Measurements from ENCODE around the gene CYP27B1.
"Not testable (repeated sequence)": the region's sequence is repeated elsewhere in the genome, so short reads cannot be mapped to it uniquely, and the experiment has no call there.

CYP27B1 gene

DNA sequence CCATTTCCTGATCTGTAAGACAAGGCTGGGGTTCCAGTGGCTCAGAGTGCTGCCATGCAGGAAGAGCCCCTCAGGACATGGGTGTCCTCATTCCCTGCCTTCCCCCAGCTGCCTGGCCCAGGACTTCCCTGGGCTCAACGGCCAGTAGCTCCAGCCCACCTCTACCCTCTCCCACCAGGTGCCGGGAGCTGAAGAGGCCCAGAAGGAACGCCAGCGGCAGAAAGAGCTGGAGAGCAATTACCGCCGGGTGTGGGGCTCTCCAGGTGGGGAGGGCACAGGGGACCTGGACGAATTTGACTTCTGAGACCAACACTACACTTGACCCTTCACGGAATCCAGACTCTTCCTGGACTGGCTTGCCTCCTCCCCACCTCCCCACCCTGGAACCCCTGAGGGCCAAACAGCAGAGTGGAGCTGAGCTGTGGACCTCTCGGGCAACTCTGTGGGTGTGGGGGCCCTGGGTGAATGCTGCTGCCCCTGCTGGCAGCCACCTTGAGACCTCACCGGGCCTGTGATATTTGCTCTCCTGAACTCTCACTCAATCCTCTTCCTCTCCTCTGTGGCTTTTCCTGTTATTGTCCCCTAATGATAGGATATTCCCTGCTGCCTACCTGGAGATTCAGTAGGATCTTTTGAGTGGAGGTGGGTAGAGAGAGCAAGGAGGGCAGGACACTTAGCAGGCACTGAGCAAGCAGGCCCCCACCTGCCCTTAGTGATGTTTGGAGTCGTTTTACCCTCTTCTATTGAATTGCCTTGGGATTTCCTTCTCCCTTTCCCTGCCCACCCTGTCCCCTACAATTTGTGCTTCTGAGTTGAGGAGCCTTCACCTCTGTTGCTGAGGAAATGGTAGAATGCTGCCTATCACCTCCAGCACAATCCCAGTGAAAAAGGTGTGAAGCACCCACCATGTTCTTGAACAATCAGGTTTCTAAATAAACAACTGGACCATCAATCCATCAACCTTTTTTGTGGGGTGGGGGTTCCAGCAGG lies 46.0 kb downstream of the CYP27B1 start:
- DNase-seq = no peak

DNA sequence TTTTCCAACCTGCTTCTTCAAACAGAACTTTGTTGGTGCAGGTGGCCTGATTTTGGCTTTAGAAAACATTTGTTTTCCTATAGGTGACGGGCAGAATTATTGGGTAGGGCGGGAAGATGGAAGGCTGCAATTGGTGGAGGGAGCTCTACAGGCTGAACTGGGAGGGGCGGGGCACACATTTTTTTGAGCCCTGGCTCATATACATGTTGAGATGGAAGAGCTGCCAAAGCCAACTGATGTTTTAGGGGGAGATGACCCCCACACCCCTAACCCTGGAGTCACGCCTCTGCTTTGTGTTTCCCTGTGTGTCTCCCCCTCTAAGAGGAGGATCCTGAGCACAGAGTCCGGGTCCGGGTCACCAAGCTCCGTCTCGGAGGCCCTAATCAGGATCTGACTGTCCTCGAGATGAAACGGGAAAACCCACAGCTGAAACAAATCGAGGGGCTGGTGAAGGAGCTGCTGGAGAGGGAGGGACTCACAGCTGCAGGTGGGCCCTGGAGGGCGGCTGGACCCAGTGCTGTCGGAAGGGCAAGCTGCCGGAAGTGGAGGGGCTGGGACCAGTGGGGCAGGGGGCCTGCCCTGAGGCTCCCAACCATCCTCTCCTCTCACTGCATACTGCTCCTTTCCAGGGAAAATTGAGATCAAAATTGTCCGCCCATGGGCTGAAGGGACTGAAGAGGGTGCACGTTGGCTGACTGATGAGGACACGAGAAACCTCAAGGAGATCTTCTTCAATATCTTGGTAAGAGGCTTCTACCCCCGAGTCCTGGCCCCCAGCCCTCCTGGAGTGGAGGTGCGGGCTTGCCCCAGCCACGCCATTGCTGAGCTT lies 46.9 kb downstream of the CYP27B1 start:
- DNase-seq = no peak

DNA sequence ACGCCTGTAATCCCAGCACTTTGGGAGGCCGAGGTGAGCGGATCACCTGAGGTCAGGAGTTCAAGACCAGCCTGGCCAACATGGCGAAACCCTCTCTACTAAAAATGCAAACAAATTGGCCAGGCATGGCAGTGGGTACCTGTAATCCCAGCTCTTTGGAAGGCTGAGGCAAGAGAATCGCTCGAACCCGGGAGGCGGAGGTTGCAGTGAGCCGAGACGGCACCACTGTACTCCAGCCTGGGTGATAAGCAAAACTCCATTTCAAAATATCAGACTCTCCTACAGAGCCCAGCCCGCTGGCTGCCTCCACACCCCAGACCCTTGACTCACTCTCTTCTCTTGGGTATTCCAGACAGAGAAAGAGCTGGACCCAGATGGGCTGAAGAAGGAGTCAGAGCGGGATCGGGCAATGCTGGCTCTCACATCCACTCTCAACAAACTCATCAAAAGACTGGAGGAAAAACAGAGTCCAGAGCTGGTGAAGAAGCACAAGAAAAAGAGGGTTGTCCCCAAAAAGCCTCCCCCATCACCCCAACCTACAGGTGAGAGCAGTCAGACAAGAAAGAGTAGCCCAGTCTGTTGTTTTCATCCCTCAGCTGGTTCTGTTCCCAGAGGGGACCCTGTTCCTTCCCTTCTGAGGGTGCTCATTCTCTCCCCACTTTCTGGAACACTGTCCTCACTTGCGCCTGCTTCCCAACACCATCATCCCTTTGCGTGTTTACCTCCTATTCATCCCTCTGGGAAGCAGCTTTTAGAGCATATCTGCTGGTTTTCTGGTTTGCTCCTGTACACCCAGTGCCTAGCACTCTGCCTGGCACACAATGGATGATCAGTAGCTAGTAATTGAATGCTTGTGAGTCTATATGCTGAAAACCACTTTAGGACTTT lies 48.0 kb downstream of the CYP27B1 start:
- DNase-seq = no peak

DNA sequence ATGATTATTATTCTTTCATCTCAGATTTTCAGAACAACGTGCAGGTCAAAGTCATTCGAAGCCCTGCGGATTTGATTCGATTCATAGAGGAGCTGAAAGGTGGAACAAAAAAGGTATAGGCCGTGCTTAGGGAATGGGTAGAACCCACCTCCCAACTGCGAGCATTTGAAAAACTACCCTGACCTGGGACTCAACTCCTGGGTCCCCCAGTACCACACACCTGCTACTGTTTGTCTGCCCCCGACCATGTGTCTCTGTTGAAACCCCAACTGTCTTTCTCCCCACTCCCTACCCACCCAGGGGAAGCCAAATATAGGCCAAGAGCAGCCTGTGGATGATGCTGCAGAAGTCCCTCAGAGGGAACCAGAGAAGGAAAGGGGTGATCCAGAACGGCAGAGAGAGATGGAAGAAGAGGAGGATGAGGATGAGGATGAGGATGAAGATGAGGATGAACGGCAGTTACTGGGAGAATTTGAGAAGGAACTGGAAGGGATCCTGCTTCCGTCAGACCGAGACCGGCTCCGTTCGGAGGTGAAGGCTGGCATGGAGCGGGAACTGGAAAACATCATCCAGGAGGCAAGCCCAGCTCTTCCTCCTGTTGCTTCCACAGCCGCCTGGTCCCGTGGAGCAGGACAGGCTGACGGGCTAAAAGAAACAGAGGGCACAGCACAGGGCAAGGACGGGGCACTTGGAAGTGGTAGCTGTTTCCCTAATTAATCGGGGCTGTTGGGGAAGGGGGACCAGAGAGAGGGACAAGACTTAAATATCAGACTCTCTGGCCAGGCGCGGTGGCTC lies 48.8 kb downstream of the CYP27B1 start:
- no peak for DNase-seq

DNA sequence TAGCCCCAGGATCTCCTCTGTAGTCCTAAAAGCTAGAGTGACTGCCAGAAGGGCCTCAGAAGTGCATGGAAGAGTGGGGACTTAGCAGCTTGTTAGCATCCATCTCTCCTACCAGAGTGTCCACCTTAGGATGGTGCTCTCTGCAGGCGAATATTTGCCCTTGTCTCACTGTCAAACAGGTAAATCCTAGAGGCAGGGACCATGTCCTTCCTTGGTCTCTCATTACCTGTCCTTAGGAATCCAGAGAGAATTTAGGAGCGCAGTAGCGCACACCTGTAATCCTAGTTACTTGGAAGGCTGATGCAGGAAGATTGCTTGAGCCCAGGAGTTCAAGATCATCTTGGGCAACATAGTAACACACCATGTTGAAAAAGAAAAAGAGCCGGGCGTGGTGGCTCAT lies 49.7 kb downstream of the CYP27B1 start:
- DNase-seq = no peak

DNA sequence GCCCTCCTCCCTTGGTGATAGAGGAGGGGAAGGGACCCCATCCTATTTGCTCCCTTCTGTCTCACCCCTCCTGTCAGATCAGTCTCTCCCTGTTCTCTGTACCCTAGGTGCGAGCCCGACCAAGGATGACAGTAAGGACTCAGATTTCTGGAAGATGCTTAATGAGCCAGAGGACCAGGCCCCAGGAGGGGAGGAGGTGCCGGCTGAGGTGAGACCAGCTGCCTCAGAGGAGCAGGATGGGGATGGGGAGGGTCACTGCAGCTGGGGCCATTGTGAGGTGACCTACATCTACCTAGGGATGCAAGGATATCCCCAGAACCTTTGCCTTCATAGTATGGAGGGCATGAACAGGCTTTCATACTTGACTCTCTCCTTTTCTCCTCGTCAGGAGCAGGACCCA lies 50.6 kb downstream of the CYP27B1 start:
- DNase-seq = no peak

DNA sequence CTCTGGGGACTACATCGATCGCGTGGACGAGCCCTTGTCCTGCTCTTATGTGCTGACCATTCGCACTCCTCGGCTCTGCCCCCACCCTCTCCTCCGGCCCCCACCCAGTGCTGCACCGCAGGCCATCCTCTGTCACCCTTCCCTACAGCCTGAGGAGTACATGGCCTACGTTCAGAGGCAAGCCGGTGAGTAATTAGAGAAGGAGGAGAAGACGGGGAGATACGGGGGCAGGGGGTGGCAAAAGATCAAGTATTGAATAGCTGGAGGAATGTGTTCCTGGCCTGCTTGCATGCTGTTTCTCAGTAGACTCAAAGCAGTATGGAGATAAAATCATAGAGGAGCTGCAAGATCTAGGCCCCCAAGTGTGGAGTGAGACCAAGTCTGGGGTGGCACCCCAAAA lies 51.1 kb downstream of the CYP27B1 start:
- DNase-seq = no peak

DNA sequence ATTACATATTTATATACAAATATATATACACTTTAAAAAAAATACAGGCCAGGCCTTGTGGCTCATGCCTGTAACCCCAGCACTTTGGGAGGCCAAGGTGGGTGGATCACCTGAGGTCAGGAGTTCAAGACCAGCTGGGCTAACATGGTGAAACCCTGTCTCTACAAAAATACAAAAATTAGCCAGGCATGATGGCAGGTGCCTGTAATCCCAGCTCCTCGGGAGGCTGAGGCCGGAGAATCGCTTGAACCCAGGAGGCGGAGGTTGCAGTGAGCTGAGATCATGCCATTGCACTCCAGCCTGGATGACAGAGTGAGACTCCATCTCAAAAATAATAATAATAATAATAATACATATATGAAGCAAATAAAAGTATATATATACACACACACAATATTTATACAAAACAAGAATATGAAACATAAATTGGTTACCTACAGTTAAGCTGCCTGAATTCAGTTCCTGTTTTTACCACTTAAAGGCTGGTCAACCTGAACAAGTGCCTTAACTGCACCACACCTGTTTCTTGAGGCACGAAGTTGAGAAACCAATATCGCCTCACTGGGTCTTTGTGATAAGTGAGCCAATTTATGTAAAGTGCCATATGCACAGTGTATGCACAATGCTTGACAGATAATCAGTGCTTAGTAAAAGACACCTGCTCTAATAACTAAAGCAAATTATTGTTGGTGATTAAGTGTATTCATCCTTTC lies 51.7 kb downstream of the CYP27B1 start:
- not testable (repeated sequence) for DNase-seq

DNA sequence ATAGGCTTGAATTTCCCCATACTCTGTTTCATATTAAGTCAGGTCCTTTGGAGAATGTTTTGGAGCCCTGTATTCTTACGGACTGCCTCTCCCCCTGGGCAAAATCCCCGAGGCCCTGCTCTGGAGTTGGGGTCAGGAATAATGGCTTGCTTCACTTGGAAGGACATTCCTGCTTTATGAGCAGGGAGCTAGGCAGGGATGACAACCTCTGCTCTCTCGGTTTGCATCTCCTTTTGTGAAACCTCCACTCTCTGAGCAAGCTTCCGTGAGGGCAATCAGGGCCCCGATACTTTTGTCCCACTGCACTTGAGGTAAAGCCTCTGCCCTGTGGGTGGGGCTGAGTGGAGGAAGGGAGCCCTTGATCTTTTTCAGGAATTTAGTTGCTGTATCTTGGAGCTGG lies 53.7 kb downstream of the CYP27B1 start:
- no peak for DNase-seq

DNA sequence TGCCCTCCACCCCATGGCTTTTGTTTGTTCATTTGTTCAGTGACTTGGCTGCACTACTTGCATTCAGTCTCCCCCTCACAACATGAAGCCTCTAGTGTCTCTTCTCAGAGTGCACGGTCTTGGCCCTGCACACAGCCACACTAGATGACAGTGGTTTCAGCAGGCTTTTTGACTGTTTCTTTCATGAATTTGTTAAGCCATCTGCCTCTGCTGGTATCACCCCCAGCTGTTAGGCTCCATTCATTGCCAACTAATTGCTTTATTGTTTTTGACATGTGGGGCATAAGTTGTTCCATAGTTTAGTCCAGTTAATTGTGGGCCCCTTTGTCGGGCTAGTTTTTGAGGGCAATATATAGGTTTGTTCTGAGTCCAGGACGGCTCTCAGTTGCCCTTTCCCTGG lies 54.2 kb downstream of the CYP27B1 start:
- DNase-seq = no peak
